Activated T-cell treated with anti-CD3 and anti-CD28 coated beads, Interleukin-2, amount 50 U/mL, for 24 hours (primary cell): Measurements from ENCODE around the gene COX4I1.

ENCODE experiments used
- DNase-seq: peaks from one replicate; pipeline ENCODE4 v3.0.0-alpha.2; 2020
- H3K27ac Mint-ChIP-seq: 2 replicates; pipeline ENCODE4 v1.8.0; 2020; ENCODE audit warnings: mild to moderate bottlenecking, mixed read lengths
- H3K27me3 Mint-ChIP-seq: 2 replicates; pipeline ENCODE4 v1.8.0; 2020; ENCODE audit warnings: mixed read lengths
- H3K36me3 Mint-ChIP-seq: 2 replicates; pipeline ENCODE4 v1.8.0; 2020; ENCODE audit warnings: low read depth, mixed read lengths
- H3K4me1 Mint-ChIP-seq: 2 replicates; pipeline ENCODE4 v1.8.0; 2020; ENCODE audit warnings: low read depth, mixed read lengths
- H3K4me3 Mint-ChIP-seq: 2 replicates; pipeline ENCODE4 v1.8.0; 2020; ENCODE audit warnings: mild to moderate bottlenecking, moderate library complexity, mixed read lengths
- H3K9me3 Mint-ChIP-seq: 2 replicates; pipeline ENCODE4 v1.8.0; 2020; ENCODE audit warnings: mixed read lengths

COX4I1 gene

GRCh38 chr16:85819771-85820170 is 20.3 kb downstream of the COX4I1 start:
- no peak overlapping the region for H3K4me3 Mint-ChIP-seq
- peaks cover 14% of the 10 kb centered on the region for H3K4me1 Mint-ChIP-seq
- H3K27me3 Mint-ChIP-seq, result peaks cover 14% of the 10 kb centered on the region
- no peaks in the 10 kb centered on the region for H3K9me3 Mint-ChIP-seq
- no peaks in the 10 kb centered on the region for H3K36me3 Mint-ChIP-seq
- H3K27ac Mint-ChIP-seq, result no peak overlapping the region
- no peak for DNase-seq

DNA sequence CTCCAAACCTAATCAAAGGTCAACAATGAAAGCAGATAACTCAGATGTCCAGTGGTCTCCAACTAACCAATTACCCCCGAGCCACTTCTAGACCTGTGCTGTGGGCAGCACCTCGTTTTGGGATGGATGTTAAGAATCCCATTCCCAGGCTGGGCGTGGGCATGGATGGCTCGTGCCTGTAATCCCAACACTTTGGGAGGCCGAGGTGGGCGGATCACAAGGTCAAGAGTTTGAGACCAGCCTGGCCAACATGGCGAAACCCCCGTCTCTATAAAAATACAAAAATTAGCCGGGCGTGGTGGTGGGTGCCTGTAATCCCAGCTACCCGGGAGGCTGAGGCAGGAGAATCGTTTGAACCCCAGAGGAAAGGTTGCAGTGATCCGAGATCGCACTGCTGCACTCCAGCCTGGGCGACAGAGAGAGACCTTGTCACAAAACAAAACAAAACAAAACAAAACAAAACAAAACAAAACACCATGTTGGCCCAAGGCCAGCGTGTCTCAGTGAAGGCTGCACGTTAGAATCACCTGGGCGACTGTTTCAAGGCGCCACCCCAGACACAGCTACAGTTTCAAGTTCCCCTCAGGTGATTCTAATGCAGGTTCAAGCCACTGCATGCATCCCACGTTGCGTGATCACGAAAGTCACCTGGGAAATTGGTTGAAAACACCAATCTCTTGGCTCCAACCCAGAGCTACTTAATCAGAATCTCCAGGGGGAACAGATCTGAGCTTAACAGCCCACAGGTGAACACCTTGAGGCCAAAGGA is 21.3 kb downstream of the COX4I1 start:
- H3K9me3 Mint-ChIP-seq, result no peaks in the 10 kb centered on the region
- no peak overlapping the region for H3K27ac Mint-ChIP-seq

GRCh38 chr16:85821390-85822135 is 22.1 kb downstream of the COX4I1 start:
- H3K9me3 Mint-ChIP-seq, result no peaks in the 10 kb centered on the region
- H3K4me1 Mint-ChIP-seq, result peaks cover 14% of the 10 kb centered on the region
- DNase-seq, result peak; percentile 94
- H3K27me3 Mint-ChIP-seq, result peaks cover 9% of the 10 kb centered on the region
- no peak overlapping the region for H3K4me3 Mint-ChIP-seq
- H3K27ac Mint-ChIP-seq, result no peak overlapping the region
- no peaks in the 10 kb centered on the region for H3K36me3 Mint-ChIP-seq

More for the DNA sequence above, 21.3 kb downstream of the COX4I1 start:
- peaks cover 14% of the 10 kb centered on the region for H3K4me1 Mint-ChIP-seq
- no peak overlapping the region for H3K4me3 Mint-ChIP-seq
- no peak for DNase-seq
- H3K27me3 Mint-ChIP-seq, result peaks cover 9% of the 10 kb centered on the region
- no peaks in the 10 kb centered on the region for H3K36me3 Mint-ChIP-seq

DNA sequence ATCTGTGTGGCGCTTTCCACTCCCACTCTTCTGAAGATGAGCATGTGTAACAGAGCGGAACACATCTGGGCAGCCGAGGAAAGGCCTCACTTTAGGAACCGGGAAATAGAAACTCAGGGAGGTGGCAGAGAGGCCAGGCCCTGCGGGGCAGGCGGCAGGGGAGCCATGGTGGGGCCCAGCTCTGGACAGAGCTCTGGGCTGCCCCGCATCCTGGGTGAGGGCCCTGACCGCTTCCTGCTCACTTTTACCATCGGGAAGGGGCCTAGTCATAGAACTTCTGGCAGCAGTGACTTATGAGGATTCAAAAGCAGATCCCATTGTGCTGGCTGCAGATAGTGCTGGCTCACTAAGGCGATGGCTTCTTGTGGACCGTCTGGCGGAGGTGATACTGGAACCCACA is 22.6 kb downstream of the COX4I1 start:
- peaks cover 14% of the 10 kb centered on the region for H3K27me3 Mint-ChIP-seq
- no peak overlapping the region for H3K4me3 Mint-ChIP-seq
- no peak for DNase-seq
- H3K4me1 Mint-ChIP-seq, result peaks cover 14% of the 10 kb centered on the region
- no peaks in the 10 kb centered on the region for H3K36me3 Mint-ChIP-seq
- H3K27ac Mint-ChIP-seq, result no peak overlapping the region
- H3K9me3 Mint-ChIP-seq, result no peaks in the 10 kb centered on the region

DNA sequence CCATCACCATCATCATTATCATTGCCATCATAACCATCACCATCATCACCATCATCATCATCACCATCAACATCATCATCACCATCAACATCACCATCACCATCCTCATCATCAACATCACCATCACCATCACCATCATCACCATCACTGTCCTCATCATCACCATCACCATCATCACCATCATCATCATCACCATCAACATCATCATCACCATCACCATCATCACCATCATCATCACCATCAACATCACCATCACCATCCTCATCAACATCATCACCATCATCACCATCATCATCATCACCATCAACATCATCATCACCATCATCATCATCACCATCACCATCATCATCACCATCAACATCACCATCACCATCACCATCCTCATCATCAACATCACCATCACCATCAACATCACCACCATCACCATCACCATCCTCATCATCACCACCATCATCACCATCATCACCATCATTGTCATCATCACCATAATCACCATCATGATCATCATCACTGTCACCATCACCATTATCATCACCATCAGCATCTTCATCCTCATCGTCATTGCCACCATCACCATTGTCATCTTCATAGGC is 23.9 kb downstream of the COX4I1 start:
- Mint-ChIP-seq H3K4me3 (no peak overlapping the region), H3K4me1 (peaks cover 14% of the 10 kb centered on the region), H3K36me3 (no peaks in the 10 kb centered on the region), H3K27me3 (peaks cover 14% of the 10 kb centered on the region), H3K27ac (no peak overlapping the region), H3K9me3 (no peaks in the 10 kb centered on the region)
- no peak for DNase-seq

DNA sequence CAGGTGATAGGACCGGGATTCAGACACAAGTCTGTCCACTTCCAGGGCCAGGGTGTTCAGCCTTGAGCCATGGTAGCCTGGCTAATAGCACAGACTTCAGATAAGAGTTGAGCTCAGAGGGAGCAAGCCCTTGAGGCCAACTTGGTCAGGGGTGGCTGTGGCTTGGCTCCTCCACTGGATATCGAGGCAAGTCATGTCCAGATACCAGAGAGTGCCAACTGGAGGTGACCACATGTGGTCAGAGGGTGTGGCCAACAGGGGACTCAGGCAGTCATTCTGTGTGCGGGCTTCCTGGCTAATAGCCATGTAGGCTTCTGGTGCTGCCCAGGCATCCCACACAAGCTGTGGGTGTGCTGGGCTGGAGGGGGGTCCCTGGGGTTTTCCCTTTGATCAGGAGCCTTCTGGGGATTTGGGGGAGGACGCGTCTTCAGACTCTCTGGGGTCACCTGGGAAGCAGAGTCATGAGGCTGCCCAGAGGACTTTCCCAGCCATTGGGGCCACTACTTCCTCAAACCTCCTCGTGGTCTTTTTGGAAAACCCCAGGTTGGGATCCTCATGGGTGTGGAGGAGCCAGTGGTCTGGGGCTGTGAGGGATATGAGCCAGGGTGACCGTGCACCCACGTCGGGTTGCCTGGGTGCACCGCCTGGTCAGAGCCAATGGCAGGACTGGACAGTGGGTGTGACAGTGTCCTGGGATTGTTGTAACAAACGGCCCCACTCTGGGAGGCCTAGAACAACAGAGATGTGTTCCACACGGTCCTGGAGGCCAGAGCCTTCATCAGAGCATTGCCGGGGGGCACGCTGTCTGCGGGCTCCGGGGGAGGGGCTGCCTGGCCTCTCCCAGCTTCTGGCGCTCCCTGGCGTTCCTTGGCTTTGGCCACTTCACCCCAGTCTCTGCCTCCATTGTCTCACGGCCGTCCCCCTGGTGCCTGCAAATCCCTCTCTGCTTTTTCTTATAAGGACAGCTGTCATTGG is 25.0 kb downstream of the COX4I1 start:
- Mint-ChIP-seq H3K27me3 (peaks cover 23% of the 10 kb centered on the region), H3K27ac (no peak overlapping the region), H3K9me3 (peaks cover 4% of the 10 kb centered on the region), H3K4me3 (no peak overlapping the region), H3K36me3 (no peaks in the 10 kb centered on the region), H3K4me1 (peaks cover 16% of the 10 kb centered on the region)
- no peak for DNase-seq

DNA sequence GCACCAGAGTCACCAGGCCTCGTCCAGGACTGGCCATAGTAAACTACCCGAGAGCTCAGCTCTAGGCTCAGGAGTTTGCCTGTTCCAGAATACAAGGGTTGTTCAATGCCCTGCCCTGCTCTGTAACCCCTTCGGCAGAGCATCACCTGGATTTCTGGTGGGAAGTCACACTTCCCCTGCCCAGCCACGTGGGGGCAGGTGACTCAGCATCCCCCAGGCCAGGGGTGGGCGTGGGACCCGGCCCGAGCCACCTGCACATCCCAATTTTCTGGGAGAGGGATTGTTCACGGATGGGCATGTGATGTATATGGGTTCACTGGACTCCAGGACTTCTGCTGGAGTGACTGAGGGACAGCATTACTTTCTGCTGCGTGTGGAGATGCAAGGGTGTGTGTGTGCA is 25.8 kb downstream of the COX4I1 start:
- H3K4me1 Mint-ChIP-seq, result peaks cover 21% of the 10 kb centered on the region
- H3K27me3 Mint-ChIP-seq, result peaks cover 29% of the 10 kb centered on the region
- H3K9me3 Mint-ChIP-seq, result peaks cover 4% of the 10 kb centered on the region
- H3K27ac Mint-ChIP-seq, result no peak overlapping the region
- no peaks in the 10 kb centered on the region for H3K36me3 Mint-ChIP-seq
- H3K4me3 Mint-ChIP-seq, result no peak overlapping the region
- no peak for DNase-seq

DNA sequence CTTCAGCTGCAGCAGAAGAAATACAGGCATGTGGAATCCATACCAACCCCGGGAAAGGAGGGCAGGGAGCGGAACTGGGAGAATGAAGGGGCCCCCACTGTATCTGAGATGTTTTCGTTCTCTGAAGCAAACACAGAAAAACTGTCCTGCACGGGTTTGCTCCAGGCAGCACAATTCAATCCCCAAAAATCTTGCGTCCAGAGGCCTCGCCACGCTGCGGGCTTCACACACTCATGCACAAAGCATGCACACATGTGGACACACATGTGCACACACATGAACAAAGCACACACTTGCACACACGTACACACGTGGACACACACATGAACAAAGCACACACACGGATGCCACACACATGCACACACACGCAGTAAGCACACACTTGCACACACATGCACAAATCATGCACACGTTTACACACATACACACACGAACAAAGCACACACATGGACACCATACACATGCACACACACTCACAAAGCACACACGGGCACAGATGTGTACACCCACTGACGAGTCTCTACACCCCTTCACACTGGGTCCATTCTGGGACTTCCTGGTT is 27.3 kb downstream of the COX4I1 start:
- peaks cover 41% of the 10 kb centered on the region for H3K27me3 Mint-ChIP-seq

GRCh38 chr16:85828166-85828565 is 28.7 kb downstream of the COX4I1 start:
- Mint-ChIP-seq H3K4me1 (peaks cover 12% of the 10 kb centered on the region), H3K27me3 (peaks cover 54% of the 10 kb centered on the region), H3K27ac (no peak overlapping the region)

More for the DNA sequence above, 27.3 kb downstream of the COX4I1 start:
- H3K4me3 Mint-ChIP-seq, result no peak overlapping the region
- no peak for DNase-seq
- no peaks in the 10 kb centered on the region for H3K36me3 Mint-ChIP-seq
- no peak overlapping the region for H3K27ac Mint-ChIP-seq
- H3K4me1 Mint-ChIP-seq, result peaks cover 15% of the 10 kb centered on the region
- peaks cover 4% of the 10 kb centered on the region for H3K9me3 Mint-ChIP-seq

DNA sequence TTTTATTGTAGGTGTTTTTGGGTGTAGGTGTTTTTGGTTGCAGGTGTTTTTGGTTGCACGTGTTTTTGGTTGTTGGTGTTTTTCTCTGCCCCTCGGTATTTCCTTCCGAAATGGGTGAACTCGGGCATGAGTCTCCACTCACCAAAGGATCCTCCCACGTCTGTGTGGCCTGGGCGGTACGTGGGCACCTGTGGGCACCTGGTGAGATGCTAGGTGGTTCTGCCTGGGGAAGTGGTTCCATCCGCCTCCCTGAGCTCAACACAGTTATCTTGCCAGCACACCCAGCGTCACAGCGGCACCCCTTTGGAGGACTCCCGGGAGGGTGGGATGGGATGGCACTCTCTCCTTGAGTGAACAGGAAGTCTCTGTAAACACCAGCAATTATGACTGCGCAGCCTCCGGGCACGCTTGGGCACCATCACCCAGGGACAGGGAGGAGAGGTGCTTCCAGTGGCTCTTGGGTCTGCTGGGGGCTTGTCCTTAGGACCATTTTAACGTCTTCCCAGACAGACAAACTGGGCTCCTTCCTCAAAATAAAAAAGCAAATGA is 29.8 kb downstream of the COX4I1 start:
- DNase-seq, result no peak
- peaks cover 58% of the 10 kb centered on the region for H3K27me3 Mint-ChIP-seq
- peak overlapping the region; percentile 12 for H3K4me3 Mint-ChIP-seq
- H3K36me3 Mint-ChIP-seq, result no peaks in the 10 kb centered on the region
- H3K4me1 Mint-ChIP-seq, result peaks cover 12% of the 10 kb centered on the region
- H3K9me3 Mint-ChIP-seq, result peaks cover 6% of the 10 kb centered on the region
- no peak overlapping the region for H3K27ac Mint-ChIP-seq

More at GRCh38 chr16:85828166-85828565, 28.7 kb downstream of the COX4I1 start:
- Mint-ChIP-seq H3K36me3 (no peaks in the 10 kb centered on the region), H3K9me3 (peaks cover 4% of the 10 kb centered on the region), H3K4me3 (no peak overlapping the region)
- DNase-seq, result no peak

GRCh38 chr16:85829751-85830445 is 30.4 kb downstream of the COX4I1 start:
- H3K9me3 Mint-ChIP-seq, result peaks cover 6% of the 10 kb centered on the region
- peak overlapping the region; percentile 12 for H3K4me3 Mint-ChIP-seq
- peaks cover 60% of the 10 kb centered on the region for H3K27me3 Mint-ChIP-seq
- no peaks in the 10 kb centered on the region for H3K36me3 Mint-ChIP-seq
- DNase-seq, result no peak
- no peak overlapping the region for H3K27ac Mint-ChIP-seq
- peaks cover 12% of the 10 kb centered on the region for H3K4me1 Mint-ChIP-seq

GRCh38 chr16:85830821-85831220 is 31.3 kb downstream of the COX4I1 start:
- Mint-ChIP-seq H3K9me3 (peaks cover 6% of the 10 kb centered on the region), H3K27me3 (peaks cover 63% of the 10 kb centered on the region), H3K4me1 (peaks cover 12% of the 10 kb centered on the region), H3K27ac (no peak overlapping the region), H3K36me3 (no peaks in the 10 kb centered on the region), H3K4me3 (no peak overlapping the region)
- DNase-seq, result no peak

- peaks cover 62% of the 10 kb centered on the region for H3K27me3 Mint-ChIP-seq
- peaks cover 6% of the 10 kb centered on the region for H3K9me3 Mint-ChIP-seq
- no peaks in the 10 kb centered on the region for H3K36me3 Mint-ChIP-seq
- H3K4me3 Mint-ChIP-seq, result no peak overlapping the region
- DNase-seq, result no peak
- peaks cover 12% of the 10 kb centered on the region for H3K4me1 Mint-ChIP-seq
- H3K27ac Mint-ChIP-seq, result no peak overlapping the region
Observed at GRCh38 chr16:85832570-85833218, 33.2 kb downstream of the COX4I1 start.
